DND-41 (cell line): ENCODE data around the gene IFIH1.

Experiments
- ATAC-seq: fragments of 200-7000 bp; cut with Tn5 transposase; 3 replicates; pipeline ENCODE4 v1.9.1; 2021; ENCODE audit warnings: low read depth; ENCODE audit not compliant: insufficient read depth
- DNase-seq: peaks from one replicate; pipeline ENCODE4 v3.0.0-alpha.2; 2020
- H2AFZ ChIP-seq: 2 replicates; pipeline ENCODE4 v1.6.0; 2012; ENCODE audit warnings: low read depth, low read length
- H3K27ac ChIP-seq: 2 replicates; pipeline ENCODE4 v1.5.1; 2012; ENCODE audit warnings: low read length, inconsistent platforms
- H3K27me3 ChIP-seq: fragments of 200-600 bp; sonication (generic); 2 replicates; pipeline ENCODE4 v1.6.0; 2012; ENCODE audit warnings: low read length, mild to moderate bottlenecking, inconsistent platforms; ENCODE audit not compliant: insufficient read depth, poor library complexity
- H3K36me3 ChIP-seq: 2 replicates; pipeline ENCODE4 v1.5.1; 2012; ENCODE audit warnings: low read length, inconsistent platforms; ENCODE audit not compliant: insufficient read depth
- H3K4me1 ChIP-seq: 2 replicates; pipeline ENCODE4 v1.5.1; 2012; ENCODE audit warnings: mild to moderate bottlenecking, low read length; ENCODE audit not compliant: insufficient read depth
- H3K4me2 ChIP-seq: 2 replicates; pipeline ENCODE4 v1.6.0; 2012; ENCODE audit warnings: mild to moderate bottlenecking, moderate library complexity, low read length, inconsistent platforms; ENCODE audit not compliant: insufficient read depth
- H3K4me3 ChIP-seq, 2 experiments: fragments of 200-600 bp in 1 of 2; shearing (Covaris generic) in 1 of 2; 2 replicates each; pipeline ENCODE4 v1.5.1; 2012 to 2016; ENCODE audit warnings: inconsistent platforms in 2 of 2, low read length in 2 of 2, mild to moderate bottlenecking in 2 of 2, low read depth in 1 of 2, moderate library complexity in 1 of 2
- H3K79me2 ChIP-seq: 2 replicates; pipeline ENCODE4 v1.6.0; 2012; ENCODE audit warnings: low read length, inconsistent platforms; ENCODE audit not compliant: insufficient read depth
- H3K9ac ChIP-seq: 2 replicates; pipeline ENCODE4 v1.6.0; 2012; ENCODE audit warnings: low read depth, mild to moderate bottlenecking, inconsistent platforms, low read length, moderate library complexity
- H3K9me3 ChIP-seq: 2 replicates; pipeline ENCODE4 v1.5.1; 2012; ENCODE audit warnings: low read length, moderate library complexity, mild to moderate bottlenecking, inconsistent platforms; ENCODE audit not compliant: insufficient read depth, severe bottlenecking
- H4K20me1 ChIP-seq: 2 replicates; pipeline ENCODE4 v1.6.0; 2012; ENCODE audit warnings: low read length; ENCODE audit not compliant: insufficient read depth
- EZH2 ChIP-seq: IDR thresholded peaks from 3 replicates; pipeline ENCODE4 v1.6.1; 2012; ENCODE audit warnings: borderline replicate concordance, low read depth, mild to moderate bottlenecking, moderate library complexity, low read length, inconsistent platforms; ENCODE audit not compliant: severe bottlenecking
- TF ChIP-seq, protein P1 (sequence below): IDR thresholded peaks from 2 replicates; pipeline ENCODE4 v1.5.1; 2012; ENCODE audit warnings: borderline replicate concordance, low read length, moderate library complexity, mild to moderate bottlenecking; ENCODE audit not compliant: poor library complexity, severe bottlenecking; ENCODE audit errors: extremely low read depth

IFIH1 gene

DNA sequence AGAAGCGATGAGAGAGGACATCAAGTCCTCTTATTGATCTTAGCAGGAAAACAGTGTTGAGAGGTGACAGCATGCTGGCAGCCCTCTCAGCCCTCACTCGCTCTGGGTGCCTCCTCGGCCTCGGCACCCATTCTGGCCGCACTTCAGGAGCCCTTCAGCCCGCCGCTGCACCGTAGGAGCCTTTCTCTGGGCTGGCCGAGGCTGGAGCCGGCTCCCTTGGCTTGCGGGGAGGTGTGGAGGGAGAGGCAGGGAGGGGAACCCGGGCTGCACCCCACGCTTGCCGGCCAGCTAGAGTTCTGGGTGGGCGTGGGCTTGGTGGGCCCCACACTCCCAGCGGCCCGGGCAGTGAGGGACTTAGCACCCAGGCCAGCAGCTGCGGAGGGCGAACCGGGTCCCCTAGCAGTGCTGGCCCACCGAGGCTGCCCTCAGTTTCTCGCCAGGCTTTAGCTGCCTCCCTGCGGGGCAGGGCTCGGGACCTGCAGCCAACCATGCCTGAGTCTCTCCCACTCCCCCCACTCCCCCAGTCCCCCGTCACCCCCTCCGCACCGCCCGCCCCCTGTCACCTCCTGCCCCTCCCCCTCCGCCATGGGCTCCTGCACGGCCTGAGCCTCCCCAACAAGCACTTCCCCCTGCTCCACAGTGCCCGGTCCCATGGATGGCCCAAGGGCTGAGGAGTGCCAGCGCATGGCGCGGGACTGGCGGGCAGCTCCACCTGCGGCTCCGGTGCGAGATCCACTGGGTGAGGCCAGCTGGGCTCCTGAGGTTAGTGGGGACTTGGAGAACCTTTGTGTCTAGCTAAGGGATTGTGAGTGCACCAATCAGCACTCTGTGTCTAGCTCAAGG, 83.6 kb downstream of the IFIH1 start:
- no peaks in the 10 kb centered on the region for H3K9me3 ChIP-seq
- no peak overlapping the region for H3K27ac ChIP-seq
- H3K4me1 ChIP-seq, result no peaks in the 10 kb centered on the region
- H3K79me2 ChIP-seq, result no peaks in the 10 kb centered on the region
- no peak overlapping the region for H3K4me3 ChIP-seq
- TF ChIP-seq, protein P1, sequence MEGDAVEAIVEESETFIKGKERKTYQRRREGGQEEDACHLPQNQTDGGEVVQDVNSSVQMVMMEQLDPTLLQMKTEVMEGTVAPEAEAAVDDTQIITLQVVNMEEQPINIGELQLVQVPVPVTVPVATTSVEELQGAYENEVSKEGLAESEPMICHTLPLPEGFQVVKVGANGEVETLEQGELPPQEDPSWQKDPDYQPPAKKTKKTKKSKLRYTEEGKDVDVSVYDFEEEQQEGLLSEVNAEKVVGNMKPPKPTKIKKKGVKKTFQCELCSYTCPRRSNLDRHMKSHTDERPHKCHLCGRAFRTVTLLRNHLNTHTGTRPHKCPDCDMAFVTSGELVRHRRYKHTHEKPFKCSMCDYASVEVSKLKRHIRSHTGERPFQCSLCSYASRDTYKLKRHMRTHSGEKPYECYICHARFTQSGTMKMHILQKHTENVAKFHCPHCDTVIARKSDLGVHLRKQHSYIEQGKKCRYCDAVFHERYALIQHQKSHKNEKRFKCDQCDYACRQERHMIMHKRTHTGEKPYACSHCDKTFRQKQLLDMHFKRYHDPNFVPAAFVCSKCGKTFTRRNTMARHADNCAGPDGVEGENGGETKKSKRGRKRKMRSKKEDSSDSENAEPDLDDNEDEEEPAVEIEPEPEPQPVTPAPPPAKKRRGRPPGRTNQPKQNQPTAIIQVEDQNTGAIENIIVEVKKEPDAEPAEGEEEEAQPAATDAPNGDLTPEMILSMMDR, result no peak
- no peak for TF ChIP-seq EZH2
- H3K27me3 ChIP-seq, result no peaks in the 10 kb centered on the region
- H3K9ac ChIP-seq, result no peak overlapping the region
- DNase-seq (no peak), ATAC-seq (no peak)
- H2AFZ ChIP-seq, result no peak overlapping the region
- H3K36me3 ChIP-seq, result no peaks in the 10 kb centered on the region
- no peaks in the 10 kb centered on the region for H4K20me1 ChIP-seq
- no peak overlapping the region for H3K4me2 ChIP-seq

DNA sequence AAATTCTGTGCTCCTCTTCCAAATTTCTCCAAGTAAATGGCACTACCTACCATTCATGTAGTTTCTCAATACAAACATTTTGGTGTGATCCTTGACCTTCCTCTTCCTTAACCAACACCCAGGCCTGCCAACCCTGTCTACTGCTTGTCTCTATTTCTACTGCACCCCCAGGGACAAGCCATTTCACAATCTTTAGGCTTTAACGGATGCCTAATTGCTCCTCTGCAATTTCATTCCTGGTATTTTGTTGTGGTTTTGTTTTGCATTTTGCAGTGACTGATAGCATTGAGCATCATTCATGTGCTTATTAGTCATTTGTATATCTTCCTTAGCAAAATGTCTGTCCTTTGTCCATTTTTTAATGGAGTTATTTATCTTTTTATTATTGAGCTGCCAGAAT, 85.3 kb downstream of the IFIH1 start:
- Histone ChIP-seq H3K4me3 (no peak overlapping the region), H3K4me2 (no peak overlapping the region), H3K27ac (no peak overlapping the region), H3K27me3 (peaks cover 2% of the 10 kb centered on the region), H4K20me1 (no peaks in the 10 kb centered on the region), H3K79me2 (no peaks in the 10 kb centered on the region), H3K9ac (no peak overlapping the region), H3K36me3 (no peaks in the 10 kb centered on the region), H3K4me1 (no peaks in the 10 kb centered on the region), H3K9me3 (no peaks in the 10 kb centered on the region), H2AFZ (no peak overlapping the region)
- ATAC-seq (no peak), DNase-seq (no peak)
- TF ChIP-seq, protein P1, result no peak
- no peak for TF ChIP-seq EZH2

DNA sequence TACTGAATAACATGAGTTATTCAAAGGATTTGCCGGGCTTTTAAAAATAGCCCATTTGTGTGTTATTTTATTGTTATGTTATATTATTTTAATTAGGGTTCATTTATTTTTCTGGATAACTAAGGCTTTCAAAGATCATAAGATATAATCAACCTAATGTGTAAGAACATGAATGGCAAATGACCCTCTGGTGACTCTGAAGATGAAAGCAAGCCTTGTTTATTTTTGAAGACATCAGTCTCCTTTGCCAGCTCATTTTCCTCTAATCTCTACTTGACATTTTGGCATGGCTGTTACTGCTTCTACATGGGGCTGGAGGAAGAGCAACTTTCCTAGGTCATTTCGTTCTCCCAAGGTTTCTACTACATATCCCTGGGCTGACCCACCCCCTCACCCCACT, 85.8 kb downstream of the IFIH1 start:
- DNase-seq, result no peak
- H4K20me1 ChIP-seq, result no peaks in the 10 kb centered on the region
- H3K9ac ChIP-seq, result no peak overlapping the region
- H2AFZ ChIP-seq, result no peak overlapping the region
- no peak overlapping the region for H3K4me2 ChIP-seq
- TF ChIP-seq, protein P1, result no peak
- no peak for TF ChIP-seq EZH2
- no peak overlapping the region for H3K27ac ChIP-seq
- no peak overlapping the region for H3K4me3 ChIP-seq
- no peaks in the 10 kb centered on the region for H3K4me1 ChIP-seq
- no peak for ATAC-seq
- peaks cover 5% of the 10 kb centered on the region for H3K27me3 ChIP-seq
- no peaks in the 10 kb centered on the region for H3K9me3 ChIP-seq
- H3K79me2 ChIP-seq, result no peaks in the 10 kb centered on the region
- no peaks in the 10 kb centered on the region for H3K36me3 ChIP-seq
